NCI-H748 treated with DMSO at 0.1 percent for 48 hours (cell line): Measurements from ENCODE around the gene LEMD1.

Experiments used
- DNase-seq: peaks from one replicate; lab custom pipeline; 2025; lab: John Stamatoyannopoulos, UW

Gene LEMD1

GRCh38 chr1:205354259-205355074 is 67.4 kb downstream of the LEMD1 start:
- DNase-seq: peak; percentile 34

- no peak for DNase-seq
Measured at GRCh38 chr1:205353612-205354011, 68.2 kb downstream of the LEMD1 start.

DNA sequence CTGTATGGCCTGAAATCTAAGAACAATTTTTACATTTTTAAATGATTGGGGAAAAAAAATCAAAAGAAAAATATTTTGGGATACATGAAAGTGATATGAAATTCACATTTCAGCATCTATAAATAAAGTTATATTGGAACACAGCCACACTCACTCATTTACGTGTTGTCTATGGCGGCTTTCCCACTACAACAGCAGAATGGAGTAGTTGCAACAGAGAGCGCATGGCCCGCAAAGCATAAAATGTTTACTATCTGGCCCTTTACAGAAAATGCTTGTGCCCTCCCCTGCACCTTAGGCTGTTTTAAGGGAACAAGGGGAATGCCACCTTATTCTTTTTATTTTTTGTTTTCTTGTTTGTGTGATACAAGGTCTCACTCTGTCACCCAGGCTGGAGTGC is 68.7 kb downstream of the LEMD1 start:
- no peak for DNase-seq

DNA sequence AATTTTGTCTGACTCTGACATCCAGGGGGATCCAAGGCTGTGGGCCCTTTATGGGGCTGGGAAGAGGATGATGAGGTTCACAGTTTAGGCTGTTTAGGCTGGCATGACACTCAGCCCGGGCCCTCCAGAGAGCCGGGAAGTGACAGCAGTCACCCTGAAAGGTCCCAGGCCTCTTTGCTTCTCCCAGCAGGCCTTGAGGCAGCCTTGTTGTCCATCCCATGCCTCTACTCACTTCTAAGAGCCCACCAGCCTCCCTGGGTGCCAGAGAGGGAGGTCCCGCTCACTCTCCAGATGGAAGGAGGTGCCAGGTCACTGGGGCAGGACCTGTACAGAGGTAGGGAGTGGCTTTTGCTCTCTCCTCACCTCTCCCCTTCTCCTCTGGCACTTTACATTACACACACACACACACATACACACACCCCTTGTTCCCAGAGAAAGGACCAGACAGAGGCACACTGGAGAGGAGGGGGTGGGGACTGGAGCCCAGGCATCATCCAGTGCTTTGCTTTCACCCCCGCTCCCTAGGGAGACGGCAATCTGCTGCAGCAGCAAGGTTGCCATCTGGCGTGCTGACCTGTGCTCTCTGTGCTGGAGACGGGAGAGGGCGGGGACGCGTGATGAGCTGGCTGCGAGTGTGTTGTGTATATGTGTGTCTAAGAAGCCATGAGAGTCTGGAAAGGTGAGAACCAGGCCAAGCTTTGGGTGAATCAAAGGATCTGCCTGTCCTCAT is 69.7 kb downstream of the LEMD1 start:
- peak; percentile 27 for DNase-seq

DNA sequence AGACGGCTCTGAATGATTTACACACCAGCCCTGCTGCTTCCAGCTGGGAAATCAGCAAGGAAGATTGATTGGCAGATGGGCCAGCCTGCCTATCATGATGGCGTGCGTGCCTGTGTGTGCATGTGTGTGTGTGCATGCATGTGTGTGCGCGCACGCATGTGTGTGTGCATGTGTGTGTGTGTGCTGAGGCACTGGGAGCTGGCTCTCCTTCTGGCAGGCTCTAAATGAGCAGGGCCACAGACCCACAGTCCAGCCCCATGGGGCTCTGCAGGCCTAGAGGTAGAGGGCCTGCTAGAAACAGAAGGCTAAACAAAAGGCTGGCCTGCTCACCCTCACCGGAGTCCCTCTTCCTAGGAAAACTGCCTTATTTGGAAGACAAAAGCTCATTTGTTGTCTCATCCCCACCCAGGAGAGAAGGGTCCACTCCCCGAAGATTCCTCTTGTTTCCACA is 71.1 kb downstream of the LEMD1 start:
- no peak for DNase-seq

DNA sequence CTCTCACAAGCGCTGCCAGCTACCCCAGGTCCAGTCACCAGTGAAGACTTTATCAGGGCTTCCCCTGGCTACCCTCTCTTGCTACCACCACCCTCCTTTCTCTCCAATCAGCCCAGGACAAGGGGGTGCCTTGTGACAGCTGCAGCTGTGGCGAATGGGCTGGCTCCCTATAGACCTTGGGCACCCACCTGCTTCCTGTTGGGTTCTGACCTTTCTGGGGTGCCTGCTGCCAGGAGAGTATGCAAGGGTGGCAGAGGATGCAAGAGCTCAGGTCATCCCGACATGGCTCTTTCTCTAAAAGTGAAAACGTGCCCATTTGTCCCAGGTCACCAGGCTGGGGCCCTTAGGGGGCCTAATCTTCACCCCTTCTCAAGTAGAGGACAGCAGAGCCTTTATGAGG is 71.7 kb downstream of the LEMD1 start:
- no peak for DNase-seq

GRCh38 chr1:205348554-205349487 is 73.0 kb downstream of the LEMD1 start:
- no peak for DNase-seq

DNA sequence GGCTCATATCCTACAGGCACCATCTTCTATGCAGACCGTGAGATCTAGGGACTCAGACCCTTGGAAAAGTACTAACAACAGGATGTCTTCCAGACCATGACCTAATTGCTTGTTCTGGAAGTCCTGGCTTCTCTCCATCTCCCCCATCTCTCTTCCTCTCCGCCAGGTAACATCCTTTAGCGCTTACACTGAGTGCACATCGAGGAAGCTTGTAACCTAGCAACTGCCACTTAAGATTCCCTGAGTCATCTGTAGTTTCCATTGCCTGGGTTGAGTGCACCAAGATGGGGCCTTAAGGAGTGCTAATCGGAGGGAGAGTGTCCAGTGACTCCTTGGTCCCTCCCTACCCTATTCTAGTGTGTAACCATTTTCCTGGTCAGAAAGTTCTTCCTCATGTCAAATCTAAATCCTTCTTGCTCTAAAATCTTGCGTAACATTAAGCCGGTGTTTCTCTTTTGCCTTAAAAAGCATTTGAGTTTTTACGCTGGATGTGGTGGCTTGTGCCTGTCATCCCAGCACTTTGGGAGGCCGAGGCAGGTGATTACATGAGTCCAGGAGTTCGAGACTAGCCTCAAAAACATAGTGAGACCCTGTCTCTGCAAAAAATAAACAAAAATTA is 74.8 kb downstream of the LEMD1 start:
- DNase-seq: no peak

DNA sequence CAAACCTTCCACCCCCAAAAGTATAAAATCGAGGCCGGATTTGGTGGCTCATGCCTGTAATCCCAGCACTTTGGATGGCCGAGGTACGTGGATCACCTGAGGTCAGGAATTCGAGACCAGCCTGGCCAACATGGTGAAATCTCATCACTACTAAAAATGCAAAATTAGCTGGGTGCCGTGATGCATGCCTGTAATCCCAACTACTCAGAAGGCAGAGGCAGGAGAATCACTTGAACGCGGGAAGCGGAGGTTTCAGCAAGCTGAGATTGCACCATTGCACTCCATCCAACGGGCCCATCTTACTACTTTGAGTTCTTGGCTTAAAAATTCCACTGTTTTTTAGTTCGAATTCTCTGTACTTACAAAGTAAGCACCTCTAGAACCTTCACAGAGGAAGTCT is 76.1 kb downstream of the LEMD1 start:
- no peak for DNase-seq

DNA sequence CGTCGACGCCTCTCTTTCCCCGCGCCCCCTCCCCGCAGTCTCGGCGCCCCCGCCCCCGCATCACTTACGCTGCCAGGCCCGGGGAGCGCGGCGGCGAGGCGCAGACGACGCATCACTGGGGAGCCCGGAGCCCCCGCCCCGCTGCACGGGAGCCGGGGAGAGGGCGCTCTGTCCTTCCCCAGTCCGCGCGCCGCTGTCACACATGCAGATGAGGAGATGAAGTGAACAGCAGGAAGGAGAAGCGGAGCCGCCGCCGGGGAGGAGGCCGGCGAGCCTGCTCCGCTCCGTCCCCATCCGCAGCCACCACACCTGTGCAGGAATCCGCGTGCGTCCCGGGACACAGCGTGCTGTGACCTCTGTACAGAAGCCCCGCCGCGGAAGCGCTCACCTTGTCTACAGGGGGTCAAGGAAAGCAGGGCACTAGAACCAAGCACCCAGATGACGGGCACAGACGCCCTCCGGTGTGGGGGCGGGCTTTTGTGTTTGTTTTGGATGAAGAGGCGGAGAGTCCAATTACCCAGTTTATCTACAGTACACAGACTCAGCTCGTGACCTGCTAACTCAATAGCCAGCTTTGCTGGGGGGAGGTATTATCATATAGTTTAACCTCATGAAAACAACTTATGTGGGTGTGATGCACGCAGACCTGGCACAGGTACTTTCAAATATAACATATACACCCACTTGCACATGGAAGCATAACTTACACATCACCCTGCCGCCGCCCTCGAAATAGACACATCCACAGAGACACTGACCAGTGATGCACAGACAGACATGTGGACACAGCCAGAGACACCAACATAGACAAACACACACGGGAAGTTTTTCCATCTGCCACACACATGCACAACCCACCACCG is 77.6 kb downstream of the LEMD1 start:
- peak; percentile 33 for DNase-seq

- no peak for DNase-seq
Measured at GRCh38 chr1:205343431-205344065, 78.3 kb downstream of the LEMD1 start.

DNA sequence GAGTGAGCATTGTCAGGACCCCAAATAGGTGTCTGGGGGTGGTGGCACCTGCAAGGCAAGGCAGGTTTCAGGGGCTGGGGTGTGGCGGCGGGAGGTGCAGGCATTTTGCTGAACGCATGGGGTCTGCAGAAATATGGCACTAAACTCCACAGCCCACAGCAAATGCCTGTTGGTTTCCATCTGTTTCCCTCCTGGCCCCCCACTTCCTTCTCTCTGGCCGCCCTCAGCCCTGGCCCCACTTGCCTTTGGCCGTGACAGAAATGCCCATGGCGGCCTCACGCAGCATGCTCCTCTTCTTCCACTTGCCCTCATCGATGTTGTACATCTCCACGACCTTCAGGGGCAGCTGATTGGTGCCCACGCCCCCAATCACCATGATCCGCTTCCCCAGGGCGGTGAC is 78.9 kb downstream of the LEMD1 start:
- DNase-seq: no peak

DNA sequence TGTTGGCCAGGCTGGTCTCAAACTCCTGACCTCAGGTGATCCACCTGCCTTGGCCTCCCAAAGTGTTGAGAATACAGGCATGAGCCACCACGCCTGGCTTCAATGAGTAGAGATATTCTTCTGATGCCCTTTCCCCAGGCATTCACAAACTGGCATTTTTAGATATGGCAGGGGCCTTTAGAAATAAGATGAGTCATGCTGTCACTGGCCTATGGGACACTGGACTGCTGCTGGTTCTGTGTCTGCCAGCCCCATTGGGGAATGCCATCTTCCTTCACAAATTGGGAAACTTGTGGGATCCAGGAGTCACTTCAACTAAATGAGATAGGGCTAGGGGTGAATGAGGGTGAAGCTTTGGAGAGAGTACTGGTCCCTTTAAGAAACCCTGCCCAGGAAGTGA is 81.2 kb downstream of the LEMD1 start:
- no peak for DNase-seq

GRCh38 chr1:205339717-205340116 is 82.1 kb downstream of the LEMD1 start:
- DNase-seq: no peak

GRCh38 chr1:205339197-205339702 is 82.6 kb downstream of the LEMD1 start:
- DNase-seq: no peak

DNA sequence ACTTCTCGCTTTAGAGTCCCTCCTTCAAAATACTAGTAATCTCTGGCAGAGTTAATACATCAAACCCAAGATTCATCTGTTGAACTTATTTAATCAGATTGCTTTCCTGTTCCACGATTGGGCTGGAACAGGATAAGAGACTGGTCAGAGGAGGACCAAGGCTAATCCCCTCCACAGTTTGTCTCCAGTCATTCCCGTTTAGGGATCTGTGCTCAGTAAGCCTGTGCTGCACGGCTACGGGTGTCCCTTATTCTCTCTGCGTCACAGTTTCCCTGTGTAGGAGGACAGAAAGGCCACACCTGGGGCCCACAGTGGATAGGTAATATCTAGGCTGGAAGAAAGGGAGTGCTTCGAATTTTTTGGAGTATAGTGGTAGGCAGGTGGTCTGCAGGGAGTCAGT is 83.8 kb downstream of the LEMD1 start:
- no peak for DNase-seq

DNA sequence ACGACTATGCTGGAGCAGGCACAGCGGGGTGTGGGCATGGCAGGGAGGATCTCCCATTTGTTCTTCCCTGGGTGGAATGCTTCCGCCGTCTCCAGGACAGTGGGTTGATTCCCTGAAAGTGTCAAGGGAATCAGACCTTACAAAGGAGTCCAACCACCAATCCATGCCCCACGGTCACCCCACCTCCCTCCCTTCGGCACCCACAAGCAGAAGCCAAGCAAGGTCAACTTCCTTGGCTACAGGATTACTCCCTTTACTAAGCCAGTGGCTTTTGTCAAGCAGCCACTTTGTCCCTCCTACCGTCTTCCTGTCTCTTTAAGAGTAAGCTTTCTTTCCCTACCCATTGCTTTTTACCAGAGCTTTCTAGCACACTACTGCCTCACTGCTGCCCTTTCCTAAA is 84.4 kb downstream of the LEMD1 start:
- no peak for DNase-seq

GRCh38 chr1:205335692-205336091 is 86.2 kb downstream of the LEMD1 start:
- DNase-seq: peak; percentile 23

- no peak for DNase-seq
Measured at GRCh38 chr1:205332015-205332791, 89.7 kb downstream of the LEMD1 start.
